T-helper 1 cell treated with Interleukin-12 subunit alpha and Interleukin-12 subunit beta and Interleukin-4 antibody, amounts not matched to agents 30 μg/mL and 1 μg/mL, for 36 hours (primary cell): ENCODE data around the gene CCR6.

Experiments
- H3K27ac Mint-ChIP-seq: one replicate; pipeline ENCODE4 v1.8.0; 2021; ENCODE audit warnings: mild to moderate bottlenecking, mixed read lengths
- H3K27me3 Mint-ChIP-seq: one replicate; pipeline ENCODE4 v1.8.0; 2021; ENCODE audit warnings: low read depth, mixed read lengths
- H3K36me3 Mint-ChIP-seq: one replicate; pipeline ENCODE4 v1.8.0; 2021; ENCODE audit warnings: low read depth, mixed read lengths
- H3K4me1 Mint-ChIP-seq: one replicate; pipeline ENCODE4 v1.8.0; 2021; ENCODE audit warnings: low read depth, mixed read lengths
- H3K4me3 Mint-ChIP-seq: one replicate; pipeline ENCODE4 v1.8.0; 2021; ENCODE audit warnings: mild to moderate bottlenecking, moderate library complexity, mixed read lengths
- H3K9me3 Mint-ChIP-seq: one replicate; pipeline ENCODE4 v1.8.0; 2021; ENCODE audit warnings: mixed read lengths

Gene CCR6

GRCh38 chr6:167108278-167108677 lies 14.6 kb upstream of the CCR6 start:
- Mint-ChIP-seq H3K27ac (no peak overlapping the region), H3K27me3 (peaks cover 12% of the 10 kb centered on the region), H3K9me3 (no peaks in the 10 kb centered on the region), H3K4me1 (peaks cover 2% of the 10 kb centered on the region), H3K36me3 (no peaks in the 10 kb centered on the region), H3K4me3 (no peak overlapping the region)

GRCh38 chr6:167109651-167110050 lies 13.2 kb upstream of the CCR6 start:
- peaks cover 16% of the 10 kb centered on the region for H3K27me3 Mint-ChIP-seq
- H3K36me3 Mint-ChIP-seq = no peaks in the 10 kb centered on the region
- H3K4me3 Mint-ChIP-seq = no peak overlapping the region
- H3K27ac Mint-ChIP-seq = no peak overlapping the region
- H3K9me3 Mint-ChIP-seq = no peaks in the 10 kb centered on the region
- no peaks in the 10 kb centered on the region for H3K4me1 Mint-ChIP-seq

- no peaks in the 10 kb centered on the region for H3K4me1 Mint-ChIP-seq
- H3K27me3 Mint-ChIP-seq = peaks cover 16% of the 10 kb centered on the region
- H3K36me3 Mint-ChIP-seq = no peaks in the 10 kb centered on the region
- no peak overlapping the region for H3K27ac Mint-ChIP-seq
- H3K9me3 Mint-ChIP-seq = no peaks in the 10 kb centered on the region
- H3K4me3 Mint-ChIP-seq = no peak overlapping the region
These were observed 11.3 kb upstream of the CCR6 start for GRCh38 chr6:167111597-167111996.

- Mint-ChIP-seq H3K4me1 (no peaks in the 10 kb centered on the region), H3K4me3 (no peak overlapping the region)
These were observed 10.5 kb upstream of the CCR6 start for GRCh38 chr6:167112421-167112820.

GRCh38 chr6:167113047-167113754 lies 9.7 kb upstream of the CCR6 start:
- peaks cover 16% of the 10 kb centered on the region for H3K27me3 Mint-ChIP-seq
- H3K9me3 Mint-ChIP-seq = no peaks in the 10 kb centered on the region
- no peaks in the 10 kb centered on the region for H3K4me1 Mint-ChIP-seq
- H3K27ac Mint-ChIP-seq = no peak overlapping the region
- no peaks in the 10 kb centered on the region for H3K36me3 Mint-ChIP-seq
- no peak overlapping the region for H3K4me3 Mint-ChIP-seq

More at GRCh38 chr6:167112421-167112820, 10.5 kb upstream of the CCR6 start:
- H3K36me3 Mint-ChIP-seq = no peaks in the 10 kb centered on the region
- no peak overlapping the region for H3K27ac Mint-ChIP-seq
- H3K9me3 Mint-ChIP-seq = no peaks in the 10 kb centered on the region
- peaks cover 16% of the 10 kb centered on the region for H3K27me3 Mint-ChIP-seq

- Mint-ChIP-seq H3K4me3 (no peak overlapping the region), H3K4me1 (peaks cover 3% of the 10 kb centered on the region), H3K9me3 (no peaks in the 10 kb centered on the region), H3K27me3 (peaks cover 16% of the 10 kb centered on the region), H3K27ac (no peak overlapping the region), H3K36me3 (no peaks in the 10 kb centered on the region)
These were observed 8.7 kb upstream of the CCR6 start for GRCh38 chr6:167113935-167114910.

GRCh38 chr6:167115054-167115453 lies 7.8 kb upstream of the CCR6 start:
- Mint-ChIP-seq H3K9me3 (no peaks in the 10 kb centered on the region), H3K27me3 (peaks cover 11% of the 10 kb centered on the region), H3K4me3 (no peak overlapping the region), H3K36me3 (no peaks in the 10 kb centered on the region), H3K4me1 (peaks cover 3% of the 10 kb centered on the region), H3K27ac (no peak overlapping the region)

- Mint-ChIP-seq H3K9me3 (no peaks in the 10 kb centered on the region), H3K36me3 (no peaks in the 10 kb centered on the region), H3K4me3 (no peak overlapping the region), H3K4me1 (peaks cover 3% of the 10 kb centered on the region), H3K27ac (no peak overlapping the region), H3K27me3 (peaks cover 11% of the 10 kb centered on the region)
These were observed 6.6 kb upstream of the CCR6 start for GRCh38 chr6:167116109-167116837.

- Mint-ChIP-seq H3K4me1 (peaks cover 3% of the 10 kb centered on the region), H3K27ac (no peak overlapping the region), H3K9me3 (no peaks in the 10 kb centered on the region), H3K27me3 (peaks cover 11% of the 10 kb centered on the region), H3K36me3 (no peaks in the 10 kb centered on the region), H3K4me3 (no peak overlapping the region)
These were observed 6.1 kb upstream of the CCR6 start for GRCh38 chr6:167116838-167117228.

GRCh38 chr6:167118006-167118405 lies 4.9 kb upstream of the CCR6 start:
- peaks cover 5% of the 10 kb centered on the region for H3K4me1 Mint-ChIP-seq
- H3K27me3 Mint-ChIP-seq = peaks cover 4% of the 10 kb centered on the region
- no peak overlapping the region for H3K27ac Mint-ChIP-seq
- H3K36me3 Mint-ChIP-seq = no peaks in the 10 kb centered on the region
- no peaks in the 10 kb centered on the region for H3K9me3 Mint-ChIP-seq
- no peak overlapping the region for H3K4me3 Mint-ChIP-seq

- Mint-ChIP-seq H3K36me3 (no peaks in the 10 kb centered on the region), H3K27ac (no peak overlapping the region), H3K27me3 (peaks cover under 1% of the 10 kb centered on the region), H3K9me3 (no peaks in the 10 kb centered on the region), H3K4me1 (peaks cover 5% of the 10 kb centered on the region), H3K4me3 (no peak overlapping the region)
These were observed 4.1 kb upstream of the CCR6 start for GRCh38 chr6:167118839-167119238.

GRCh38 chr6:167119670-167120582 lies 3.0 kb upstream of the CCR6 start:
- peaks cover 5% of the 10 kb centered on the region for H3K4me1 Mint-ChIP-seq
- H3K36me3 Mint-ChIP-seq = no peaks in the 10 kb centered on the region
- no peaks in the 10 kb centered on the region for H3K9me3 Mint-ChIP-seq
- no peaks in the 10 kb centered on the region for H3K27me3 Mint-ChIP-seq
- no peak overlapping the region for H3K4me3 Mint-ChIP-seq
- no peak overlapping the region for H3K27ac Mint-ChIP-seq

GRCh38 chr6:167120583-167120903 lies 2.4 kb upstream of the CCR6 start:
- H3K27ac Mint-ChIP-seq = no peak overlapping the region
- no peaks in the 10 kb centered on the region for H3K9me3 Mint-ChIP-seq
- no peaks in the 10 kb centered on the region for H3K36me3 Mint-ChIP-seq
- peaks cover 5% of the 10 kb centered on the region for H3K4me1 Mint-ChIP-seq
- H3K4me3 Mint-ChIP-seq = no peak overlapping the region
- no peaks in the 10 kb centered on the region for H3K27me3 Mint-ChIP-seq

- Mint-ChIP-seq H3K4me1 (peaks cover 5% of the 10 kb centered on the region), H3K36me3 (no peaks in the 10 kb centered on the region), H3K9me3 (no peaks in the 10 kb centered on the region), H3K27me3 (no peaks in the 10 kb centered on the region), H3K4me3 (no peak overlapping the region), H3K27ac (no peak overlapping the region)
These were observed 1.5 kb upstream of the CCR6 start for GRCh38 chr6:167121335-167121841.
